ENCODE data around the gene ATP10B.

- no peak for TF ChIP-seq EZH2 (IDR thresholded peaks at IDR 0.05; ENCODE audit: borderline replicate concordance, low read length)
- TF ChIP-seq, protein P1, sequence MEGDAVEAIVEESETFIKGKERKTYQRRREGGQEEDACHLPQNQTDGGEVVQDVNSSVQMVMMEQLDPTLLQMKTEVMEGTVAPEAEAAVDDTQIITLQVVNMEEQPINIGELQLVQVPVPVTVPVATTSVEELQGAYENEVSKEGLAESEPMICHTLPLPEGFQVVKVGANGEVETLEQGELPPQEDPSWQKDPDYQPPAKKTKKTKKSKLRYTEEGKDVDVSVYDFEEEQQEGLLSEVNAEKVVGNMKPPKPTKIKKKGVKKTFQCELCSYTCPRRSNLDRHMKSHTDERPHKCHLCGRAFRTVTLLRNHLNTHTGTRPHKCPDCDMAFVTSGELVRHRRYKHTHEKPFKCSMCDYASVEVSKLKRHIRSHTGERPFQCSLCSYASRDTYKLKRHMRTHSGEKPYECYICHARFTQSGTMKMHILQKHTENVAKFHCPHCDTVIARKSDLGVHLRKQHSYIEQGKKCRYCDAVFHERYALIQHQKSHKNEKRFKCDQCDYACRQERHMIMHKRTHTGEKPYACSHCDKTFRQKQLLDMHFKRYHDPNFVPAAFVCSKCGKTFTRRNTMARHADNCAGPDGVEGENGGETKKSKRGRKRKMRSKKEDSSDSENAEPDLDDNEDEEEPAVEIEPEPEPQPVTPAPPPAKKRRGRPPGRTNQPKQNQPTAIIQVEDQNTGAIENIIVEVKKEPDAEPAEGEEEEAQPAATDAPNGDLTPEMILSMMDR (IDR thresholded peaks at IDR 0.05; ENCODE audit: low read length): no peak
Observed at GRCh38 chr5:160619381-160619780, 232.6 kb downstream of the ATP10B start.
